ENCODE results near the gene TYW1B.
"Not testable (repeated sequence)": the region's sequence is repeated elsewhere in the genome, so short reads cannot be mapped to it uniquely, and the experiment has no call there.

The TYW1B gene

GRCh38 chr7:72626428-72627011 is 201.5 kb downstream of the TYW1B start:
- not testable (repeated sequence) for DNase-seq (ENCODE audit: low read depth)

- DNase-seq (ENCODE audit: low read depth), result not testable (repeated sequence)
These were observed 202.1 kb downstream of the TYW1B start for GRCh38 chr7:72625721-72626423.

- DNase-seq (ENCODE audit: low read depth), result no peak
These were observed 205.5 kb downstream of the TYW1B start for GRCh38 chr7:72622532-72622931.

GRCh38 chr7:72621761-72622187 is 206.2 kb downstream of the TYW1B start:
- not testable (repeated sequence) for DNase-seq (ENCODE audit: low read depth)

- DNase-seq (ENCODE audit: low read depth), result not testable (repeated sequence)
These were observed 207.1 kb downstream of the TYW1B start for GRCh38 chr7:72620923-72621322.

- not testable (repeated sequence) for DNase-seq (ENCODE audit: low read depth)
These were observed 209.4 kb downstream of the TYW1B start for GRCh38 chr7:72618435-72619180.

- DNase-seq (ENCODE audit: low read depth), result not testable (repeated sequence)
These were observed 218.2 kb downstream of the TYW1B start for GRCh38 chr7:72609761-72610160.

- not testable (repeated sequence) for DNase-seq (ENCODE audit: low read depth)
These were observed 220.0 kb downstream of the TYW1B start for GRCh38 chr7:72607988-72608387.

GRCh38 chr7:72605863-72606431 is 222.1 kb downstream of the TYW1B start:
- not testable (repeated sequence) for DNase-seq (ENCODE audit: low read depth)

- peak; percentile 3 for DNase-seq (ENCODE audit: low read depth)
These were observed 223.0 kb downstream of the TYW1B start for GRCh38 chr7:72604771-72605611.

GRCh38 chr7:72603476-72603875 is 224.5 kb downstream of the TYW1B start:
- DNase-seq (ENCODE audit: low read depth), result not testable (repeated sequence)

GRCh38 chr7:72603073-72603472 is 224.9 kb downstream of the TYW1B start:
- no peak for DNase-seq (ENCODE audit: low read depth)

- DNase-seq (ENCODE audit: low read depth), result not testable (repeated sequence)
These were observed 226.3 kb downstream of the TYW1B start for GRCh38 chr7:72601683-72602082.

- not testable (repeated sequence) for DNase-seq (ENCODE audit: low read depth)
These were observed 238.0 kb downstream of the TYW1B start for GRCh38 chr7:72590023-72590422.

- DNase-seq (ENCODE audit: low read depth), result not testable (repeated sequence)
These were observed 240.7 kb downstream of the TYW1B start for GRCh38 chr7:72587267-72587666.

GRCh38 chr7:72584576-72584975 is 243.4 kb downstream of the TYW1B start:
- not testable (repeated sequence) for DNase-seq (ENCODE audit: low read depth)

- DNase-seq (ENCODE audit: low read depth), result not testable (repeated sequence)
These were observed 244.2 kb downstream of the TYW1B start for GRCh38 chr7:72583620-72584361.

GRCh38 chr7:72580142-72580770 is 247.7 kb downstream of the TYW1B start:
- DNase-seq (ENCODE audit: low read depth), result not testable (repeated sequence)

GRCh38 chr7:72577107-72577506 is 250.9 kb downstream of the TYW1B start:
- DNase-seq (ENCODE audit: low read depth), result no peak

- not testable (repeated sequence) for DNase-seq (ENCODE audit: low read depth)
These were observed 266.0 kb downstream of the TYW1B start for GRCh38 chr7:72561988-72562387.
